Effector memory CD4-positive, alpha-beta T cell (primary cell): Measurements from ENCODE around the gene ABCB9.
"Not testable (repeated sequence)": the region's sequence is repeated elsewhere in the genome, so short reads cannot be mapped to it uniquely, and the experiment has no call there.

Experiments used
- DNase-seq, 3 donors: peaks; one replicate each; pipeline ENCODE4 v3.0.0-alpha.2; 2020
- H3K27ac ChIP-seq: 2 replicates; pipeline ENCODE4 v1.7.0; 2013; ENCODE audit warnings: mild to moderate bottlenecking, low read length, moderate library complexity; ENCODE audit not compliant: insufficient read depth, poor library complexity, severe bottlenecking
- H3K27me3 ChIP-seq: replicated peaks from 2 replicates; pipeline ENCODE4 v1.7.0; 2013; ENCODE audit warnings: mild to moderate bottlenecking, low read length; ENCODE audit not compliant: insufficient read depth, control insufficient read depth, poor library complexity, severe bottlenecking
- H3K36me3 ChIP-seq: 2 replicates; pipeline ENCODE4 v1.7.0; 2013; ENCODE audit warnings: mild to moderate bottlenecking, low read length, moderate library complexity; ENCODE audit not compliant: control insufficient read depth, insufficient read depth
- H3K4me1 ChIP-seq: 2 replicates; pipeline ENCODE4 v1.7.0; 2013; ENCODE audit warnings: low read length, mild to moderate bottlenecking; ENCODE audit not compliant: control insufficient read depth, insufficient read depth, poor library complexity, severe bottlenecking
- H3K4me3 ChIP-seq: 2 replicates; pipeline ENCODE4 v1.7.0; 2013; ENCODE audit warnings: low read length, low read depth, mild to moderate bottlenecking; ENCODE audit not compliant: insufficient read depth, poor library complexity, severe bottlenecking
- H3K9me3 ChIP-seq: 2 replicates; pipeline ENCODE4 v1.7.0; 2013; ENCODE audit warnings: mild to moderate bottlenecking, low read length, moderate library complexity; ENCODE audit not compliant: control insufficient read depth

Gene ABCB9

DNA sequence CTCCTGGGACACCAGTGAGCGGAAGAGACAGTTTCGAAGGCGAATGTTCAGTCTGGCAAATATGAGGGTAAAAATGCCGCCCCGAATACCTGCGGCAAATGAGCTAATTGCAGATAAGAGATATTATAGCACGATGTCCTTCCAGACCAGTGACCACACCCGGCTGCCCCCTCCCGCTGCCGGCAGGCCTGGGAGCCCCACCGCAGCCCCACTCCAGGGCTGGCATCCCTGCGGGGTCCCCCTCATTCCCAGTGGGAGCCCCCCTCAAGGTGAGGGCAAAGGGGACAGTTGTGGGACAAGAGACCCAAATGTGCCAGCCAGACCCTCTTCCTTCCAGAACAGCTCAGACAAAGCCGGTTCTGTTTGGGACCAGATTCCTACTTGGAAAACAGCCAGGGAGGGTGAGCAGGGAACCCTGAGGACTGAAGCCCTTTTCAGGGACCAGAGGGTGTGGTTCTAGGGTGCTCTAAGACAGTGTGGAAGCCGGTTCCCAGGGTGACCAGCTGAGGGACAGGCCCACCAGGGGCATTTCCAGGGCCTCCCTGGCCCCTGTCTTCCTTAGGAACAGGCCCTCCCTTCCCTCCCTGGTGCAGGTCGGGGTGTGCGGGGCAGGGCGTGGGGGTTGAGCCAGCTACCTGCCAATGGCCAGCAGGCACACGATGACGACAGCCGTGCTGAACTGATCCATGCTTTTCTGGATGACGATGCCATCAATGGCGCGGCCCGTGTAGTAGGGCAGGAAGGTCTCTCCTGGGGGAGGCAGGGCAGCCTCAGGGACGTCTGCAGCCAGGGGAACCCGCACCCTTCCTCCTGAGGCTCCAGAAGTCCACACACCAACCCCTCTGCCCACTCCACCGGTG, 16.2 kb downstream of the ABCB9 start:
- no peak overlapping the region for H3K27ac ChIP-seq
- peaks cover 6% of the 10 kb centered on the region for H3K4me1 ChIP-seq
- no peak overlapping the region for H3K4me3 ChIP-seq
- H3K27me3 ChIP-seq: no peaks in the 10 kb centered on the region
- no peaks in the 10 kb centered on the region for H3K9me3 ChIP-seq
- H3K36me3 ChIP-seq: no peaks in the 10 kb centered on the region
- no peak for DNase-seq

DNA sequence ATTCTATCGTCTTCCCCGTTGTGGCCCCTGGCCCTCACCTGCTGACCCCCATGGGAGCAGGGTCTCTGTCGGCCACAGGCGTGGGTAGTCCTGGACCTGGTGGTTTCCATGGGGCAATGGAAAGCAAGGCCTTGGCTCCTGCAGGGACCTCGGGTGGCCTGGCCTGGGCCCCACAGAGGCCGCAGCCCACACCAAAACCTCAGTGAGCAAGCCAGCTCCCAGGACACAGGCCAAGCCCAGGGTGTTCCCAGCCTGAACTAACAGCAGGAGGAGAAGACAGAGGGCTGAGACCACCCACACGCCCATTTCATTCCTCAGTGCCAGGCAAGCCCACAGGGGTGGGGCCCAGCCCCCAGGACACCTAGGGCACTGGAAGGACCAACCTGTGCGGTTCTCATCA, 16.9 kb downstream of the ABCB9 start:
- H3K27me3 ChIP-seq: no peaks in the 10 kb centered on the region
- no peak overlapping the region for H3K4me3 ChIP-seq
- H3K36me3 ChIP-seq: no peaks in the 10 kb centered on the region
- no peak for DNase-seq
- H3K4me1 ChIP-seq: peaks cover 6% of the 10 kb centered on the region
- no peak overlapping the region for H3K27ac ChIP-seq
- no peaks in the 10 kb centered on the region for H3K9me3 ChIP-seq

DNA sequence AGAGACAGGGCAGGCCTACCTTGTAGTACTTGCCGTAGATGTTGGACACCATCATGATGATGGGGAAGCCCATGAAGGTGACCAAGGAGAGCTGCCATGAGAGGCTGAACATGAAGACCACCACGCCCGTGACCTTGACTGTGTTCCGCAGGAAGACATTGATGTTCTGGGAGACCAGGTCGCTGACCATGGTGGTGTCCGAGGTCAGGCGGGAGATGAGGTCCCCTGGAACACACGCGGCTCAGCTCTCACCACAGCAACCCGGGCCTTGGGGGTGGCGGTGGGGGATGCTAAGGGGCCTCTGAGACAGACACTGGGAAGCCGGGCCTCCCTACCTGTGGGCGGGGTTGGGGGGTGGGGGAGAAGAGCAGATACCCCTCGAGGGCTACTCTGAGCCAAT, 17.7 kb downstream of the ABCB9 start:
- Histone ChIP-seq H3K27me3 (no peaks in the 10 kb centered on the region), H3K27ac (no peak overlapping the region), H3K4me3 (no peak overlapping the region), H3K36me3 (no peaks in the 10 kb centered on the region), H3K9me3 (no peaks in the 10 kb centered on the region), H3K4me1 (peaks cover 6% of the 10 kb centered on the region)
- DNase-seq: no peak

DNA sequence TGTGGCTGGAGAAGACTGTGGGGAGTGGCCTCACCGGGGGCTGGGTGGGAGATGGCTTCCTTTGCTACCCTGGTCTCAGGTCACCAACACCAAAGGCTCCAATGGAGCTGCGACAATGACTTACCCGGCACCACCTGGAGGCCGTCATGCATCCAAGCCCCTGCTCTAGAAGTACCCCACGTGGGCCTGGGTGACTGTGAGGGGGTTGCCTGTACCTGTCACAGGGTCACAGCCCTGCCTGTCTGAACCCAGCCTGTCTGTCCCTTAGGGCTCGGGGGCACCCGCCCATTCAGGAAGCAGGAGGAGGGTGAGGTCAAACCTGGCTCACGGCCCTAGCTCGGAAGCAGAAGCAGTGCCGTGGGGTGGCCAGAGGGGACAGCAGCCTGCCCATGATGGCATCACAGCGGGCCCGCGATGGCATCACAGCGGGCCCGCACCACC, 18.9 kb downstream of the ABCB9 start:
- no peak for DNase-seq
- H3K27me3 ChIP-seq: no peaks in the 10 kb centered on the region
- peaks cover 6% of the 10 kb centered on the region for H3K4me1 ChIP-seq
- no peak overlapping the region for H3K27ac ChIP-seq
- no peaks in the 10 kb centered on the region for H3K9me3 ChIP-seq
- H3K36me3 ChIP-seq: no peaks in the 10 kb centered on the region
- H3K4me3 ChIP-seq: no peak overlapping the region

DNA sequence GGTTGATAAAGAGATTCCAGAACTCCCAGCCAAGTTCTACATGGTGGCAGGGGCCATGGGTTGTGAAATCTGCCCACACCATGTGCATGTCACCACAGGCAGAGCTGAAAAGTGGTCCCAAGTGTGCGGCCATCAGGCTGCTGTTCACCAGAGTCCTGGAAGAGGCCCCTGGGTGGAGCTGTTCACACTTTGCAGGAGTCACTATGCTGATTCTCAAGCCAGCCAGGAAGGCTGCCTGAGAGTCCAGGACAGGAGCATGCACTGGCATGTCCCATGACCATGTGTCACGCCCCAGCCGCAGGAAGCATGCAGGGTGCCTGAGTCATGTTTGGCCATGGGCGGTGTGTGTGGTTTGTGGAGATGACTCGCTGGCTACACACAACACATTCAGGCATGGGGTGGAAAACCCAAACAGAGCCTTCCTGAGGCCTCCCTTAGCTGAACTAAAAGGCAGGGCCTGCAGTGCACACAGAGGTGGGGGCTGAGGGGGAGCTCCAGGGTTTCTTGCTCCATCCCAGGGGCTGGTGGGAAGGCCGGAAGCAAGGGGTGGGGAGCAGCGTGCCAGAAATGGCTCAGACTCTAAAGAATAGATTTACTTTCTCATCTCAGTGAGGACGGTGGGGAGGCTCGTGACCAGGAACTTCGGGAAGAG, 19.4 kb downstream of the ABCB9 start:
- DNase-seq: peak; percentile 21 to 54 (median 49)
- H3K4me1 ChIP-seq: peaks cover 6% of the 10 kb centered on the region

DNA sequence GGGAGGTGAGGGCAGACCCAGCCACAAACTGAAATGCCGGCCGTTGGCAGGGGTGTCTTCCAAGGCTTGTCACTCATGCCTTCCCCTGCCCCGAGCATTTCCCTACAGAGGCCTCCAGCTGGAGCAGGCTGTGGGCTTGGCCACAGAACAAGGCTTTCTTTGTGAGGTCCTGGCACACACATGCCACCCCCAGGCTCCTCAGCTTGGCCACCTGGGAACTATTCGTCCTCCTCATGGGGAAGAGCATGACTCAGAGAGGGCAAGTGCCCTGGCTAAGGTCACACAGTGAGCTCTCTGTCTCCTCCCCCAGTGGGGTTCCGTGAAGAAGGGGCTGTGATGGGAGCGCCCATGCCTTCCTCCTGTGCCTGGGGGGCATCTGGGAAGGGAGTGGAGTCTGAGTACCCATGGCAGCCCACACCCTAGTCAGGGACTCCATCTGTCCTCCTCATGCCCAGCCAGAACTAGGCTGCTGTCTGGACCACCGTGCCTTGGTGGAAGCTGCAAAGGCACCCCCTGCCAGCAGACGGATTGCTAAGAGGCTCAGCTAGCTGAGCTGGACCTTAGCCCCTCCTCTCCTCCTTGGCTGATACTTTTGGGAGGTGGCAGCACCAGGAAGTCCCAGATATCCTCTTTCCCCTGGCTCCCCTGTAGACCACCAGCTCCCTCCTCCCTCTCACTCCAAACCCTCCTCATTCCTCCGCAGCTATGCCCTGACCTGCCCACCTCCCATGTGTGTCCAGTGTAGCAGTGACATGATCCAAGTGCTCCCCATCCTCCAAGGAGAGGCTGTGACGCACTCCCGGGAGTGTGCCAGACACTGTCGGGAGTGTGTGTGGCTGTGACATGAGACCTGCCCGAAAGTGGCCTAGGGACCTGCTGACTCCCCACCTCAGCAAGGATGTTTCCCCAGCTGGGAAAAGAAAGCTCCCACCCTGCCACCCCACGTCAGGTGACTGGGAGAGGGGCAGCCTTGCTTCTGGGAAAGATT, 21.4 kb downstream of the ABCB9 start:
- DNase-seq: no peak
- H3K4me3 ChIP-seq: no peak overlapping the region
- H3K27ac ChIP-seq: no peak overlapping the region
- peaks cover 6% of the 10 kb centered on the region for H3K4me1 ChIP-seq
- H3K36me3 ChIP-seq: no peaks in the 10 kb centered on the region
- H3K27me3 ChIP-seq: no peaks in the 10 kb centered on the region
- H3K9me3 ChIP-seq: no peaks in the 10 kb centered on the region

More for the DNA sequence above, 19.4 kb downstream of the ABCB9 start:
- H3K4me3 ChIP-seq: no peak overlapping the region
- no peaks in the 10 kb centered on the region for H3K9me3 ChIP-seq
- no peak overlapping the region for H3K27ac ChIP-seq
- no peaks in the 10 kb centered on the region for H3K27me3 ChIP-seq
- H3K36me3 ChIP-seq: no peaks in the 10 kb centered on the region

DNA sequence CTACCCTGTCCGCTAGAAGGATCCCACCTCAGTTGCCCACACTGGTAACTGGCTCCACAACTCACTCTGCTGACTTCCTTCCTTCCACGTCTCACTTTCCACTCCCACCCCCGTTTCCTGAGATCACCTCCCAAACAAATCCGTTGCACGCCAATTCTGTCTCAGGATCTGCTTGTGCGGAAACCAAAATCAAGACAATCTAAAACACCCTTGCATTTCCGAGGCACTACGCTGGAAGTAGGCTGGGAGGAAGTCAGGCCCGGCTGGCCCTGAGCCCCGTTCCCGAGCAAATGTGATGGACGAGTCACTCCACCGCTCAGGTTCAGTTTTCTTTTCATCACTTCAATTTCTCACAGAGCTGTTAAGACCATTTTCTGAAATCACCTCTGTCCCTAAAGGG, 23.1 kb downstream of the ABCB9 start:
- no peak overlapping the region for H3K27ac ChIP-seq

DNA sequence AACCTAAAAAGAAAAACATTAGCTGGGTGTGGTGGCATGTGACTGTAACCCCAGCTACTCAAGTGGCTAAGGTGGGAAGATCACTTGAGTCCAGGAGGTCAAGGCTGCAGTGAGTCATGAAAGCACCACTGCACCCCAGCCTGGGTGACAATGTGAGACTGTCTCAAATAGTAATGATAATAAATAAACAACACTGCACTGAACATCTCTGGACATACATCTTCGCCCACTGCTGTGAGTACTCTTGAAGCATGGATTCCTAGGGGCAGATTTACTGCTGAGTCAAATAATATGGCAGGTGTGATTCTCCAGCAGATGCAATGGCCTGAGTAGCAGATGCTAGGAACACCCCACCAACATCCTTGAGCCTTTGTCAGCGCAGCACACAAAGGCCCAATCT, 23.6 kb downstream of the ABCB9 start:
- Histone ChIP-seq H3K4me1 (peaks cover 6% of the 10 kb centered on the region), H3K36me3 (no peaks in the 10 kb centered on the region), H3K9me3 (no peaks in the 10 kb centered on the region), H3K27me3 (no peaks in the 10 kb centered on the region), H3K27ac (no peak overlapping the region), H3K4me3 (no peak overlapping the region)
- no peak for DNase-seq

More for the DNA sequence above, 23.1 kb downstream of the ABCB9 start:
- Histone ChIP-seq H3K4me1 (peaks cover 6% of the 10 kb centered on the region), H3K4me3 (no peak overlapping the region), H3K36me3 (no peaks in the 10 kb centered on the region), H3K9me3 (no peaks in the 10 kb centered on the region), H3K27me3 (no peaks in the 10 kb centered on the region)
- DNase-seq: no peak

DNA sequence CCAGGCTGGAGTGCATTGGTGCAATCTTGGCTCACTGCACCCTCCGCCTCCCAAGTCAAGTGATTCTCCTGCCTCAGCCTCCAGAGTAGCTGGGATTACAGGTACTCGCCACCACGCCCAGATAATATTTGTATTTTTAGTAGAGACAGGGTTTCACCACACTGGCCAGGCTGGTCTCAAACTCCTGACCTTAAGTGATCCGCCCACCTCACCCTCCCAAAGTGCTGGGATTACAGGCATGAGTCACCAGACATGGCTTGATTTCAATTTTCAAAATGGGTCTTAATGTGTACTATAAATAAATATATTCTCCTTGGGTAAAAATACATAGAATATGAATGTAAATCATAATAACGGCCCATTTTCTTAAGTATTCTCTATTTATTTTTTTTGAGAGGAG, 24.9 kb downstream of the ABCB9 start:
- not testable (repeated sequence) for H3K4me3 ChIP-seq, H3K4me1 ChIP-seq, H3K36me3 ChIP-seq, H3K27ac ChIP-seq, H3K9me3 ChIP-seq, DNase-seq, H3K27me3 ChIP-seq
